ENCODE measurements around the gene OTOGL. TPM values are rescaled to one million over a fixed set of nuclear protein-coding genes. Genes with fewer than 3 reads are reported as not detected.

Gene OTOGL
- total RNA-seq, 2 donors from 2014 or later, result 0.14 to 0.81 TPM

DNA sequence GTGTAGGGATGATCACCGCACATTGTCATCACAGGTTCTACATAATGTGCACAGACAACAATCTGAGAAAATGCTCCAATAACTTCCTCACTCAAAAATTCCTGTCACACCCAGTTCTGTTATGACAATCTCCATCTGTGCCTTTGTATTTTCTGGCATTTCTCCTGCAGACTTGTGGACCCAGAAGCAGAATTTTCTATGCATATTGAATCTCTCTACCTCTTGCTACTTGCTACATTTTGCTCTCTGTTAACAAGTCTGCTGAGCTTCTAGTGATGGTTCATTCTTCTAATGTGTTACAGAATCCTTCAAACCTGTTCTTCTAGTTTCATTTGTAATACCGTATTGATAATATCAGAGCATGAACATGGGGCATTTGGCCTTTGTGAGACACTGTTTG, 216.9 kb downstream of the OTOGL start:
- ATAC-seq (ENCODE audit: insufficient number of reproducible peaks, low FRiP score, low read depth) (no peak), DNase-seq (ENCODE audit: low spot score) (no peak)
- no peak overlapping the region for H3K27ac ChIP-seq
- no peaks in the 10 kb centered on the region for H3K27me3 ChIP-seq (replicated peaks; ENCODE audit: insufficient read depth)
- TF ChIP-seq, protein P1, sequence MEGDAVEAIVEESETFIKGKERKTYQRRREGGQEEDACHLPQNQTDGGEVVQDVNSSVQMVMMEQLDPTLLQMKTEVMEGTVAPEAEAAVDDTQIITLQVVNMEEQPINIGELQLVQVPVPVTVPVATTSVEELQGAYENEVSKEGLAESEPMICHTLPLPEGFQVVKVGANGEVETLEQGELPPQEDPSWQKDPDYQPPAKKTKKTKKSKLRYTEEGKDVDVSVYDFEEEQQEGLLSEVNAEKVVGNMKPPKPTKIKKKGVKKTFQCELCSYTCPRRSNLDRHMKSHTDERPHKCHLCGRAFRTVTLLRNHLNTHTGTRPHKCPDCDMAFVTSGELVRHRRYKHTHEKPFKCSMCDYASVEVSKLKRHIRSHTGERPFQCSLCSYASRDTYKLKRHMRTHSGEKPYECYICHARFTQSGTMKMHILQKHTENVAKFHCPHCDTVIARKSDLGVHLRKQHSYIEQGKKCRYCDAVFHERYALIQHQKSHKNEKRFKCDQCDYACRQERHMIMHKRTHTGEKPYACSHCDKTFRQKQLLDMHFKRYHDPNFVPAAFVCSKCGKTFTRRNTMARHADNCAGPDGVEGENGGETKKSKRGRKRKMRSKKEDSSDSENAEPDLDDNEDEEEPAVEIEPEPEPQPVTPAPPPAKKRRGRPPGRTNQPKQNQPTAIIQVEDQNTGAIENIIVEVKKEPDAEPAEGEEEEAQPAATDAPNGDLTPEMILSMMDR (IDR thresholded peaks at IDR 0.05), result no peak
- no peaks in the 10 kb centered on the region for H3K36me3 ChIP-seq
- H3K9me3 ChIP-seq, result no peaks in the 10 kb centered on the region
- H3K4me1 ChIP-seq (ENCODE audit: control insufficient read depth in 1 of 2, low read depth in 2 of 2), result peaks cover 0 to 5% of the 10 kb centered on the region in 2 donors
- no peak overlapping the region for H3K4me3 ChIP-seq

DNA sequence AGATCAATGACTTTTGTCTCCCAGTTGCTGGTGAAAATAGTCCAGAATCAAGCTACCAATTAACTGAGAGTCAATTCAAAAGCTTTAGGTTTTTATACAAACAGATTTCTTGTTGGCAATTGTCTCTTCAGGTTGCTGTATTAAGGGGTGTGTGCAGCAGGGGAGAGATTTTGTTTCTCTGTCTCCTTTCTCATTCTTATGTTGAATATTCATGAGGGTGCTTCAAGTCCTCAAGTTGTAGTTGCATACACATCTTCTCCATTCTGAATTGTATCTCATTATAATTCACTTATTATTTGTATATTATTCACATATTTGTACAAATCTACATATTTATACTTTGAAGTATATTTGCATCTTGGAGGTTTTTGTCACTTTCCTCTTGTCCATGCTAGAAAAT, 218.0 kb downstream of the OTOGL start:
- Histone ChIP-seq H3K27me3 (replicated peaks; ENCODE audit: insufficient read depth) (no peaks in the 10 kb centered on the region), H3K9me3 (no peaks in the 10 kb centered on the region), H3K36me3 (no peaks in the 10 kb centered on the region), H3K27ac (no peak overlapping the region), H3K4me3 (no peak overlapping the region), H3K4me1 (ENCODE audit: control insufficient read depth in 1 of 2, low read depth in 2 of 2) (peaks cover 0 to 5% of the 10 kb centered on the region in 2 donors)
- TF ChIP-seq, protein P1 (IDR thresholded peaks at IDR 0.05), result no peak
- ATAC-seq (ENCODE audit: insufficient number of reproducible peaks, low FRiP score, low read depth) (no peak), DNase-seq (ENCODE audit: low spot score) (no peak)

DNA sequence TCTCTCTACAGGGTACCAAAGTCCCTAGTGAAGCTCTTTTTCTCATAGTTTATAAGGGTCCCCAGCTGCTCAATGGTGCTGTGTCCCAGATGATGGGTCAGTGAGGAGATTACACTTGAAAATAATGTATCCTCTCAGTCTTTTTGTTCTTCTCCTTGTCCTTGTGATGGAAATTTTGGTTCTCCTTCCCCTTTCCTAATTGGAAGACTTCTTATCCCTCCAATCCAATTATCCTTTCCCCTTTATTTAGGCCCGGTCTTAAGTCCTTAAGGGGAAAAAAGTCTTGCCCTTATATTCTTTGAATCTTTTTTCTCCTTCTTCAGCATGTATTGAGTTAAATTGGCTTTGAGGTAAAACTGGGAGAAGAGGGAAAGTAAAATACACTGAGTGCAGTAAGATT, 218.6 kb downstream of the OTOGL start:
- Histone ChIP-seq H3K27ac (no peak overlapping the region), H3K36me3 (no peaks in the 10 kb centered on the region), H3K4me3 (no peak overlapping the region), H3K9me3 (no peaks in the 10 kb centered on the region), H3K27me3 (replicated peaks; ENCODE audit: insufficient read depth) (no peaks in the 10 kb centered on the region), H3K4me1 (ENCODE audit: control insufficient read depth in 1 of 2, low read depth in 2 of 2) (peaks cover 0 to 5% of the 10 kb centered on the region in 2 donors)
- no peak for ATAC-seq (ENCODE audit: insufficient number of reproducible peaks, low FRiP score, low read depth)
- no peak for DNase-seq (ENCODE audit: low spot score)
- TF ChIP-seq, protein P1 (IDR thresholded peaks at IDR 0.05), result no peak

DNA sequence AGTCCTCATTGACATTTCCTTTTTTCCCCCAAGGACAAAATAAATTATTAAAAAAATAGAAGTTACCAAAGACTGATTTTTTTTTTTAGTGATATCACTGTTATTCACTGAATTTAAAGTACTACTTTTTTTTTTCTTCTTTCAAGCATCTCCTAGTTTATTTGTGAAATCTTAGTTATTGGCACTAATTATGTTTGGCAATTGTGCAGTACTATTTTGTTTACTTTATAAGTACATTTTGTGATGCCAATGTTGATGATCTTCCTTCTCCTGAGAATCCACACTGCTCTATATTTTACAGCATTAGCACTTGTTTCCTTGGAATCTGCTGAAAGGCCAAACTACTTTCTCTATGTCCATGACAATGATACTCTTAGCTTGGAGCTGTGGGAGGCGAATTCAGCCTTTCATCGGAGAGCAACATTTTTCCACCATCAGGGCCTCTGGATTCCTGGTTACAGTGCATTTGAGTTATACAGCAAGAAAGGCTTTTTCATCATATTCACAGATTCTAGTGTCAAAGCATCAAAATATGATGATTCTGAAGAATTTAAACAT, 220.9 kb downstream of the OTOGL start:
- Histone ChIP-seq H3K4me1 (ENCODE audit: control insufficient read depth in 1 of 2, low read depth in 2 of 2) (peaks cover 0 to 5% of the 10 kb centered on the region in 2 donors), H3K4me3 (no peak overlapping the region), H3K36me3 (no peaks in the 10 kb centered on the region), H3K27me3 (replicated peaks; ENCODE audit: insufficient read depth) (no peaks in the 10 kb centered on the region), H3K27ac (no peak overlapping the region), H3K9me3 (no peaks in the 10 kb centered on the region)
- no peak for DNase-seq (ENCODE audit: low spot score)
- TF ChIP-seq, protein P1 (IDR thresholded peaks at IDR 0.05), result no peak
- ATAC-seq (ENCODE audit: insufficient number of reproducible peaks, low FRiP score, low read depth), result no peak

DNA sequence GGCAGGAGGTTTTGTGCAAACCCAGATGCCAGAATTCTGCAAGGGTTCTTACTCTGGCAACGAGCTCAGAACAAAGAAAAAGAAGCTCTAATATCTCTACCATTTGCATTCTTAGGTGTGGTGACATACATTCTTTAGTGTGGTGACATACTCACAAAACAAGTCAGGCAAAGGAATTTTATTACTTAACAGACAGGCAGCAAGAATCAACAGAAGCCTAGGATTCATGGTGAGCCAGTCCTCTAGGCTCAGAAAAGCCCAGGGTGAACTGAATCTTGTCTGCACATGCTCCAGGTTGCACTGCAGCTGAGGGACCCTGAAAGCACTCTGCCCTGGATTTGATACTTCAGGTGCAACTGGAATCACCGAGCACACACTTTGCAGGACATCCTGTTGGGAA, 222.3 kb downstream of the OTOGL start:
- peaks cover 0 to 5% of the 10 kb centered on the region in 2 donors for H3K4me1 ChIP-seq (ENCODE audit: control insufficient read depth in 1 of 2, low read depth in 2 of 2)
- DNase-seq (ENCODE audit: low spot score) (no peak), ATAC-seq (ENCODE audit: insufficient number of reproducible peaks, low FRiP score, low read depth) (no peak)
- no peaks in the 10 kb centered on the region for H3K36me3 ChIP-seq
- H3K27ac ChIP-seq, result no peak overlapping the region
- H3K9me3 ChIP-seq, result no peaks in the 10 kb centered on the region
- TF ChIP-seq, protein P1 (IDR thresholded peaks at IDR 0.05), result no peak
- no peaks in the 10 kb centered on the region for H3K27me3 ChIP-seq (replicated peaks; ENCODE audit: insufficient read depth)
- no peak overlapping the region for H3K4me3 ChIP-seq

Measured in thoracic aorta (tissue), 2 donors.